ENCODE data around the gene PCNX3. TPM values are rescaled to one million over a fixed set of nuclear protein-coding genes. Genes with fewer than 3 reads are reported as not detected.

Gene PCNX3
- total and polyA plus RNA-seq, 4 donors: 13.9 to 53.8 (median 20.4) TPM

DNA sequence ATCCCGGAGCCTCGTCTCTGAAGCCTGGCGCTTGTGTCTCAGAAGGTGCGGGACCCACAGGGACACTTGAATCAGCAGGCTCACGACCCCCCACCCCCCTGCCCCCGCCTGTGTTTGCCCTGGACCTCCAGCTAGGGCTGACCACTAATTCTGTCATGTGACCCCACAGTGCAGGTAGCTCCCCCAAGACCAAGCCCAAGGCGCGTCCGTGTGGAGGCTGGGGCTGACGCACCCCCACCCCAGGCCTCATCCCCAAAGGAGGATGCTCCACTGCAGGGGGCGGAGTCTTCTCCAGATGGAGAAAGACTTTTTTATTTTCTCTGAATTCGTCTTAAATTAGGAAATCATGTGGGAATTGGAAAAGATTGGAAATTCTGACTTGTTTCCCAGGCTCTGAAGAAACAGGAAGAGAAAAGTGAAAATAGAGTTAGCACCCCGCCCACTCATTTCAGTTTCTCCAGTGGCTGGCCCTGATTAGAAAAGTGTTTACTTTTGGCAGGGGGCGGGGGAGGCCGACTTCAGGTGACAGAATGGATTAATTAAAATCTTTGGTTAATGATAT is 48.1 kb downstream of the PCNX3 start:
- H3K9me3 ChIP-seq (ENCODE audit: control insufficient read depth in 4 of 4, insufficient read depth in 3 of 4, low read length in 3 of 4): no peaks in the 10 kb centered on the region
- H3K27ac ChIP-seq (ENCODE audit: low read depth in 1 of 2, low read length in 1 of 2): peak overlapping the region; percentile 94 to 99
- WGBS, 2 donors: 0 to 1% methylated on average over 15 of the region's 15 CpGs
- peak overlapping the region; percentile 79 for H3K4me3 ChIP-seq
- H3K36me3 ChIP-seq (ENCODE audit: control insufficient read depth in 4 of 4, insufficient read depth in 4 of 4, low read length in 4 of 4): peaks cover 0 to 27% (median 19%) of the 10 kb centered on the region in 4 donors
- DNase-seq: peak; percentile 72 to 78 (median 72)
- TF ChIP-seq, protein P1, sequence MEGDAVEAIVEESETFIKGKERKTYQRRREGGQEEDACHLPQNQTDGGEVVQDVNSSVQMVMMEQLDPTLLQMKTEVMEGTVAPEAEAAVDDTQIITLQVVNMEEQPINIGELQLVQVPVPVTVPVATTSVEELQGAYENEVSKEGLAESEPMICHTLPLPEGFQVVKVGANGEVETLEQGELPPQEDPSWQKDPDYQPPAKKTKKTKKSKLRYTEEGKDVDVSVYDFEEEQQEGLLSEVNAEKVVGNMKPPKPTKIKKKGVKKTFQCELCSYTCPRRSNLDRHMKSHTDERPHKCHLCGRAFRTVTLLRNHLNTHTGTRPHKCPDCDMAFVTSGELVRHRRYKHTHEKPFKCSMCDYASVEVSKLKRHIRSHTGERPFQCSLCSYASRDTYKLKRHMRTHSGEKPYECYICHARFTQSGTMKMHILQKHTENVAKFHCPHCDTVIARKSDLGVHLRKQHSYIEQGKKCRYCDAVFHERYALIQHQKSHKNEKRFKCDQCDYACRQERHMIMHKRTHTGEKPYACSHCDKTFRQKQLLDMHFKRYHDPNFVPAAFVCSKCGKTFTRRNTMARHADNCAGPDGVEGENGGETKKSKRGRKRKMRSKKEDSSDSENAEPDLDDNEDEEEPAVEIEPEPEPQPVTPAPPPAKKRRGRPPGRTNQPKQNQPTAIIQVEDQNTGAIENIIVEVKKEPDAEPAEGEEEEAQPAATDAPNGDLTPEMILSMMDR (IDR thresholded peaks at IDR 0.05; ENCODE audit: control extremely low read depth, extremely low read depth): no peak
- peak overlapping the region; percentile 96 to 97 for H3K9ac ChIP-seq (ENCODE audit: insufficient read depth in 1 of 2, low read length in 2 of 2)
- no peaks in the 10 kb centered on the region for H3K27me3 ChIP-seq (ENCODE audit: control insufficient read depth in 3 of 3, insufficient read depth in 3 of 3, low read length in 2 of 3)
- peaks cover 0 to 20% (median 6%) of the 10 kb centered on the region in 5 donors for H3K4me1 ChIP-seq (ENCODE audit: control insufficient read depth in 5 of 5, insufficient read depth in 5 of 5, low read length in 5 of 5)
- peak; percentile 31 for ATAC-seq (ENCODE audit: insufficient read depth, low FRiP score)

DNA sequence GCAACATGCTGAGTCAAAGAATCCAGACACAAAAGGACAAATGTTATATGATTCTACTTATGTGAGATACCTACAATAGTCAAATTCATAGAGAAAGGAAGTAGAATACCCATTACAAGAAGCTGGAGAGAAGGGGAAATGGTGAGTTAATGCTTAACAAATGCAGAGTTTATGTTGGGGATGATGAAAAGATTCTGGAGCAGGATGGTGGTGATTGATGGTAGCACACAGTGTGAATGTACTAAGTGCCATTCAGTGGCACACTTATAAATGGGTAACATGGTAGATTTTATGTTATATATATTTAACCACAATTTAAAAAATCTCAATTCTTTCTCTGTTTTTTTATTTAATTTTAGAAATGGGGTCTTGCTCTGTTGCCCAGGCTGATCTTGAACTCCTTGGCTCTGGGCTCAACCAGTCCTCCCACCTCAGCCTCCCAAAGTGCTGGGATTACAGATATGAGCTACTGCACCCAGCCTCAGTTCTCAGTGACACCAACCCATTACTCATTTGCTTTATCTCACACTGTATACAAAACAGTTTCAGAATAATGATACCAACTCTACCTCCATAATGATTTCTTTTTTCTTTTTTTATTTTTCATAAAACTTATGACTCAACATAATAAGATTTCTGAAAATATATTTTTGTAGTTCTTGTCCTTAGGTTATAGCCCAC is 56.7 kb downstream of the PCNX3 start:
- no peaks in the 10 kb centered on the region for H3K27me3 ChIP-seq (ENCODE audit: control insufficient read depth in 3 of 3, insufficient read depth in 3 of 3, low read length in 2 of 3)
- no peak overlapping the region for H3K9ac ChIP-seq (ENCODE audit: insufficient read depth in 1 of 2, low read length in 2 of 2)
- H3K4me1 ChIP-seq (ENCODE audit: control insufficient read depth in 5 of 5, insufficient read depth in 5 of 5, low read length in 5 of 5): no peaks in the 10 kb centered on the region
- no peak overlapping the region for H3K27ac ChIP-seq (ENCODE audit: low read depth in 1 of 2, low read length in 1 of 2)
- H3K4me3 ChIP-seq: no peak overlapping the region
- DNase-seq: no peak
- no peak for ATAC-seq (ENCODE audit: insufficient read depth, low FRiP score)
- TF ChIP-seq, protein P1 (IDR thresholded peaks at IDR 0.05; ENCODE audit: control extremely low read depth, extremely low read depth): no peak
- no peaks in the 10 kb centered on the region for H3K36me3 ChIP-seq (ENCODE audit: control insufficient read depth in 4 of 4, insufficient read depth in 4 of 4, low read length in 4 of 4)
- H3K9me3 ChIP-seq (ENCODE audit: control insufficient read depth in 4 of 4, insufficient read depth in 3 of 4, low read length in 3 of 4): no peaks in the 10 kb centered on the region

DNA sequence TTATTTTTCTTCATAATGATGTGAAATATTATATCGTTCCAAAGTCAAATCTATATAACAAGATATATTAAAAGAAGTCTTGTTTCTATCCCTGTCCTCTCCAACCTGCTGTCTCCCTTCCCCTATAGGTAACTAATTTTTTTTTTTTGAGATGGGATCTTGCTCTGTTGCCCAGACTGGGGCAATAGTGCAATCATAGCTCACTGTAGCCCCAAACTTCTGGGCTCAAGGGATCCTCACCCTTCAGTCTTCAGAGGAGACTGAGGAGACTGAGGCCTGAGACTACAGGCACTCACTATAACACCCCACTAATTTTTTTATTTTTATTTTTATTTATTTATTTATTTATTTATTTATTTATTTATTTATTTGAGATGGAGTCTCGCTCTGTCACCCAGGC is 57.4 kb downstream of the PCNX3 start:
- Histone ChIP-seq H3K27ac (ENCODE audit: low read depth in 1 of 2, low read length in 1 of 2) (no peak overlapping the region), H3K27me3 (ENCODE audit: control insufficient read depth in 3 of 3, insufficient read depth in 3 of 3, low read length in 2 of 3) (no peaks in the 10 kb centered on the region), H3K9ac (ENCODE audit: insufficient read depth in 1 of 2, low read length in 2 of 2) (no peak overlapping the region), H3K9me3 (ENCODE audit: control insufficient read depth in 4 of 4, insufficient read depth in 3 of 4, low read length in 3 of 4) (no peaks in the 10 kb centered on the region), H3K4me1 (ENCODE audit: control insufficient read depth in 5 of 5, insufficient read depth in 5 of 5, low read length in 5 of 5) (no peaks in the 10 kb centered on the region), H3K36me3 (ENCODE audit: control insufficient read depth in 4 of 4, insufficient read depth in 4 of 4, low read length in 4 of 4) (no peaks in the 10 kb centered on the region), H3K4me3 (no peak overlapping the region)
- ATAC-seq (ENCODE audit: insufficient read depth, low FRiP score) (no peak), DNase-seq (no peak)
- TF ChIP-seq, protein P1 (IDR thresholded peaks at IDR 0.05; ENCODE audit: control extremely low read depth, extremely low read depth): no peak
- 95 to 96% methylated on average over 1 of the region's 2 CpGs for WGBS, 2 donors

Data from lung (tissue), 12 donors.